Measurements from ENCODE around the gene PRMT2. TPM values are rescaled to one million over a fixed set of nuclear protein-coding genes. Genes with fewer than 3 reads are reported as not detected.

The PRMT2 gene
- total and polyA plus RNA-seq, 8 donors, result 18.7 to 85.0 (median 63.9) TPM

GRCh38 chr21:46597031-46597430 lies 38.4 kb upstream of the PRMT2 start:
- intact Hi-C loops (cut with DNase I; ENCODE audit: low total_unique reads), result no loop called here
- H3K36me3 ChIP-seq, result no peaks in the 10 kb centered on the region
- H3K9me3 ChIP-seq, result peaks cover 0 to 29% (median 18%) of the 10 kb centered on the region in 4 donors
- H3K27ac ChIP-seq, result no peak overlapping the region
- H3K27me3 ChIP-seq, result peaks cover 0 to 3% (median 0%) of the 10 kb centered on the region in 3 donors
- H3K4me1 ChIP-seq, result peaks cover 0 to 37% (median 11%) of the 10 kb centered on the region in 4 donors
- H3K4me3 ChIP-seq, result no peak overlapping the region
- TF ChIP-seq EP300 (IDR thresholded peaks at IDR 0.05) (no peak), POLR2A (IDR thresholded peaks at IDR 0.05) (no peak), CTCF (IDR thresholded peaks at IDR 0.05) (no peak), POLR2AphosphoS5 (IDR thresholded peaks at IDR 0.05) (no peak)
- DNase-seq, result no peak
- 86 to 94% (median 91%) methylated on average over 7 to 8 of the region's 8 CpGs for WGBS, 5 donors

DNA sequence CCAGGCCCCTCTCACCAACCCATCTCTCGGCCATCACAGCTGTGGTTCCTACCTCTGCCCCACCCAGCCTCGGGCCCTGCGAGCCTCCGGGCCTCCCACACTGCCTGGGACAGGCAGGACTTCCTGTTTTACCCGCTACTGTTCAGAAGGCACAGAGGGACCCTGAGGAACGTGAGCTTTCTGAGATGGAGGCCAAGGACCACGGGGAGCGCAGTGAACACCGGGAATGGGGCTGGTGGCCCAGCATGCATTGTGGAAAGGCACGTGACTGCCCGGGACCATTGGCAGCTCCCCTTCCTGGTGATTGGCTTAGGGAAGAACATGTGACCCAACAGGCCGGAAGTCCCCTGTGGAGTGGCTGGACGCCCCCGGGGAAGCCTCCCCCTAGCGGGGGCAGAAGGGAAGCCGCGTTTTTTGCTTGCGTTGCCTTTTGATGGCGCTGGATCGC lies 37.6 kb upstream of the PRMT2 start:
- no peak overlapping the region for H3K27ac ChIP-seq
- H3K4me3 ChIP-seq, result no peak overlapping the region
- 91 to 94% (median 92%) methylated on average over 16 to 20 of the region's 20 CpGs for WGBS, 5 donors
- H3K27me3 ChIP-seq, result peaks cover 0 to 3% (median 0%) of the 10 kb centered on the region in 3 donors
- peaks cover 0 to 43% (median 11%) of the 10 kb centered on the region in 4 donors for H3K4me1 ChIP-seq
- peaks cover 0 to 20% (median 11%) of the 10 kb centered on the region in 4 donors for H3K9me3 ChIP-seq
- TF ChIP-seq CTCF (IDR thresholded peaks at IDR 0.05), result no peak
- no peak for TF ChIP-seq POLR2AphosphoS5 (IDR thresholded peaks at IDR 0.05)
- no peak for TF ChIP-seq EP300 (IDR thresholded peaks at IDR 0.05)
- no peak for TF ChIP-seq POLR2A (IDR thresholded peaks at IDR 0.05)
- intact Hi-C loops (cut with DNase I; ENCODE audit: low total_unique reads), result no loop called here
- H3K36me3 ChIP-seq, result no peaks in the 10 kb centered on the region
- no peak for DNase-seq

DNA sequence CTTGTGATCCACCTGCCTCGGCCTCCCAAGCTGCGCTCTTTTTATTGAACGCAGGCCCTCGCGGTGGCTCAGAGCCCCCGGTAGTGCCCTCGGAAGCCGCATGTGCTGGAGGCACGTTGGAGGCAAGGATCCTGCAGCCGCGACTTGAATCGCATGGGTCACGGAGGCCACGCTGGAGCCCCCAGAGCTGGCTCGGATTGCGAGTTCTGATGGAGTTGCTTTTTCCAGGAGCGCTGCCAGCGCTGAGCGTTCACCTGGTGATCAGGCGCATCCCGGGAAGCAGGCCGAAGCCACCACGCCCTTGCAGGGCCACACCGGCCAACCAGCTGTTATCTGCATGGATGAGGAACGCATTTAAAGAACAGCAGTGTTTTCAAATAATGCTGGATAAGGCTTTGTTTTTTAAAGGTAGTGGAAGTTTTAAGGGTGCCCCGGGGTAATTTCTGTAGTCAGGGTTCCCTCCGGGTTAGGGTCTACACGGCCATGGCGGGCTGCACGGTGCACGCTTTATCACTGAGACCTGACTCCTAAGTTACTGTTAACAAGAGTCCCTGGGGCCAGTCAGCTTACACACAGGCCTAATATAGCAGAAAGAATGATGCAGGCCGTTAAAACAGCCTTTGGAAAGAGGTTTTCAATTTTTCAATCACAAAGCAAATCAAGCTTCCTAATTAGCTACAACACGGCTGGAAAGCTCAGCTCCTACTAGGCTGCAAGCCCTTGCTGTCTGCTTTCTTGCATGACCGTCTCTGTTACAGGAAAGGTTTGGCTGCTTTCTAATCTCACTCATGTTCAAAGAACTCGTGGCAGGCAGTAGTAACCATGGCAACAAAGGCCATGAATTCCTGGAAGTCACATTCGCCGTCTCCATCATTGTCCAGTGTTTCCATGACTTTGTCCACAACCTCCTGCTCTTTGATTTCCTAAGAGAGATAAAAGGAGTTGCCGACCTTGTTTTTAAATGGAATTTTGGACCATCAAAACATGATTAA lies 36.6 kb upstream of the PRMT2 start:
- Histone ChIP-seq H3K4me1 (peaks cover 0 to 43% (median 11%) of the 10 kb centered on the region in 4 donors), H3K36me3 (no peaks in the 10 kb centered on the region), H3K27me3 (peaks cover 0 to 3% (median 0%) of the 10 kb centered on the region in 3 donors), H3K9me3 (peaks cover 0 to 11% (median 8%) of the 10 kb centered on the region in 4 donors), H3K4me3 (no peak overlapping the region), H3K27ac (peak overlapping the region in 1 of 5 donors; percentile 10)
- WGBS, 5 donors, result 59 to 73% (median 66%) methylated on average over 38 of the region's 38 CpGs
- TF ChIP-seq CTCF (IDR thresholded peaks at IDR 0.05), result no peak
- TF ChIP-seq POLR2AphosphoS5 (IDR thresholded peaks at IDR 0.05), result peak in 1 of 3 donors; percentile 28
- TF ChIP-seq POLR2A (IDR thresholded peaks at IDR 0.05), result no peak
- TF ChIP-seq EP300 (IDR thresholded peaks at IDR 0.05), result no peak
- peak in 1 of 2 donors; percentile 75 for DNase-seq
- intact Hi-C loops (cut with DNase I; ENCODE audit: low total_unique reads), result no loop called here

GRCh38 chr21:46600305-46600704 lies 35.2 kb upstream of the PRMT2 start:
- peaks cover 0 to 10% (median 0%) of the 10 kb centered on the region in 3 donors for H3K27me3 ChIP-seq
- TF ChIP-seq POLR2A (IDR thresholded peaks at IDR 0.05) (no peak), POLR2AphosphoS5 (IDR thresholded peaks at IDR 0.05) (no peak), CTCF (IDR thresholded peaks at IDR 0.05) (no peak), EP300 (IDR thresholded peaks at IDR 0.05) (no peak)
- H3K4me3 ChIP-seq, result no peak overlapping the region
- WGBS, 5 donors, result 49 to 85% (median 64%) methylated on average over 5 of the region's 5 CpGs
- no peaks in the 10 kb centered on the region for H3K36me3 ChIP-seq
- no peak overlapping the region for H3K27ac ChIP-seq
- DNase-seq, result no peak
- H3K9me3 ChIP-seq, result no peaks in the 10 kb centered on the region
- intact Hi-C loops (cut with DNase I; ENCODE audit: low total_unique reads), result no loop called here
- peaks cover 0 to 50% (median 11%) of the 10 kb centered on the region in 4 donors for H3K4me1 ChIP-seq
